GM19239 (cell line): Measurements from ENCODE around the gene CNIH2.

ENCODE experiments used
- DNase-seq: peaks from one replicate; pipeline ENCODE4 v3.0.0; 2011; ENCODE audit warnings: low spot score; ENCODE audit not compliant: insufficient read length
- FAIRE-seq: peaks from 2 replicates; lab custom pipeline; 2011; peaks lifted over from hg19 to GRCh38; lab: Jason Lieb, UNC

CNIH2 gene

GRCh38 chr11:66325263-66325671, 47.3 kb downstream of the CNIH2 start:
- FAIRE-seq, result no peak

GRCh38 chr11:66326261-66327111, 48.5 kb downstream of the CNIH2 start:
- FAIRE-seq, result no peak
- DNase-seq, result no peak

More at GRCh38 chr11:66325263-66325671, 47.3 kb downstream of the CNIH2 start:
- no peak for DNase-seq

- no peak for FAIRE-seq
- no peak for DNase-seq
Measured at GRCh38 chr11:66327171-66328030, 49.4 kb downstream of the CNIH2 start.

GRCh38 chr11:66328031-66328301, 50.0 kb downstream of the CNIH2 start:
- DNase-seq, result no peak
- no peak for FAIRE-seq

- FAIRE-seq (peak; percentile 94), DNase-seq (peak; percentile 92)
Measured at GRCh38 chr11:66328302-66329144, 50.5 kb downstream of the CNIH2 start.

- FAIRE-seq (no peak), DNase-seq (no peak)
Measured at GRCh38 chr11:66329165-66329673, 51.2 kb downstream of the CNIH2 start.

- DNase-seq, result no peak
- no peak for FAIRE-seq
Measured at GRCh38 chr11:66330931-66331330, 53.0 kb downstream of the CNIH2 start.

- FAIRE-seq, result no peak
Measured at GRCh38 chr11:66331542-66332370, 53.8 kb downstream of the CNIH2 start.

GRCh38 chr11:66332371-66333219, 54.6 kb downstream of the CNIH2 start:
- FAIRE-seq, result no peak
- DNase-seq, result no peak

More at GRCh38 chr11:66331542-66332370, 53.8 kb downstream of the CNIH2 start:
- no peak for DNase-seq

- FAIRE-seq (no peak), DNase-seq (no peak)
Measured at GRCh38 chr11:66333220-66333877, 55.4 kb downstream of the CNIH2 start.
